Heart right ventricle (tissue), 16 donors: ENCODE results near the gene PFDN2. TPM values are rescaled to one million over a fixed set of nuclear protein-coding genes. Genes with fewer than 3 reads are reported as not detected.
A peak's percentile ranks its signal among the peaks of the same experiment; 100 is the strongest.

Experiments used
- ATAC-seq, 8 donors: fragments of 200-7000 bp; cut with Tn5 transposase; one replicate each; pipeline ENCODE4 v1.9.1; 2020; ENCODE audit warnings: mild to moderate bottlenecking in 8 of 8, moderate library complexity in 8 of 8, moderate number of reproducible peaks in 1 of 8
- DNase-seq, 2 donors: peaks; one replicate each; pipeline ENCODE4 v3.0.0-alpha.2; 2020
- H3K27ac ChIP-seq, 10 donors: fragments of 200-600 bp; sonication (generic) in 2 of 10; one replicate each; pipeline versions ENCODE4 v1.5.0 to v1.8.0; 2020 to 2022; ENCODE audit warnings: mild to moderate bottlenecking in 3 of 10
- H3K27me3 ChIP-seq, 7 donors: fragments of 200-600 bp; one replicate each; pipeline ENCODE4 v1.8.0; 2021 to 2022; ENCODE audit warnings: mild to moderate bottlenecking in 2 of 7
- H3K36me3 ChIP-seq, 9 donors: fragments of 200-600 bp; sonication (generic) in 1 of 9; one replicate each; pipeline versions ENCODE4 v1.5.0 to v1.8.0; 2020 to 2022; ENCODE audit warnings: mild to moderate bottlenecking in 2 of 9
- H3K4me1 ChIP-seq, 9 donors: fragments of 200-600 bp; sonication (generic) in 1 of 9; one replicate each; pipeline versions ENCODE4 v1.5.0 to v1.8.0; 2020 to 2022; ENCODE audit warnings: mild to moderate bottlenecking in 4 of 9
- H3K4me3 ChIP-seq, 10 donors: fragments of 200-600 bp; sonication (generic) in 2 of 10; one replicate each; pipeline versions ENCODE4 v1.5.0 to v1.8.0; 2020 to 2022; ENCODE audit warnings: mild to moderate bottlenecking in 7 of 10, moderate library complexity in 2 of 10
- H3K9me3 ChIP-seq, 11 donors: fragments of 200-600 bp in 10 of 11; sonication (generic) in 2 of 11; one replicate each; pipeline versions ENCODE4 v1.5.0 to v1.8.0; 2013 to 2022; ENCODE audit warnings: mild to moderate bottlenecking in 2 of 11, control low read depth in 1 of 11, moderate library complexity in 1 of 11
- WGBS, 2 donors: extraction: QIAGEN DNeasy Blood & Tissue Kit; methylation state at CpG; one replicate each; pipeline ENCODE4 v1.1.7; 2013; ENCODE audit warnings: inconsistent platforms in 1 of 2; 5-methylcytosine and 5-hydroxymethylcytosine counted together
- intact Hi-C, 10 donors: fragments of 100-400 bp; cut with DNase I; formaldehyde crosslinking; loops; one replicate each; pipeline versions ENCODE4 v1.11.1 to v1.14.2; 2022
- polyA plus RNA-seq, 2 donors: library from polyadenylated mRNA; stranded (reverse); fragments of 200-250 nt; gene quantifications; one replicate each; pipeline ENCODE4 v1.2.3, GENCODE V29; 2013
- total RNA-seq, 10 donors: library from RNA; stranded (reverse); fragmentation: NEBNext Ultra II Directional in 3 of 10; extraction: Animal tissue kit (Norgen Biotek cat#: 25700) in 3 of 10; gene quantifications; one replicate each; pipeline versions ENCODE4 v1.2.1 to v1.2.4, GENCODE V29; 2021 to 2023
- TF ChIP-seq, protein P1 (sequence below), 9 donors: fragments of 200-600 bp; sonication (generic) in 2 of 9; IDR thresholded peaks; one replicate each; pipeline versions ENCODE4 v1.5.0 to v1.8.0; 2021 to 2022; ENCODE audit warnings: antibody characterized with exemption in 9 of 9, mild to moderate bottlenecking in 5 of 9, moderate library complexity in 1 of 9
- donor health status: Arrhythmogenic right ventricular cardiomyopathy.
- donor health status: ischemic (EF 13 %, LVEDD 7.1; RV severe dilation, severe dysfunction).
- donor health status: healthy with polysubstance abuse.
- donor health status: DM: no; HTN: yes; CAD: no.
- donor health status: DM: no; HTN: no; CAD: no.
- donor health status: ischemic (EF 25% LVEDD 6.9; RV normal size, moderate dysfunction).
- donor health status: ischemic (EF 25% LVEDD 5.7; RV mildly dilated, moderate dysfunction).
- donor health status: healthy.
- donor health status: DM: yes; HTN: yes; CAD: no.
- donor health status: Ischemic cardiomyopathy.
- donor health status: ischemic (EF 35%, LVEDD 5.7; RV mildly dilated, moderate dysfunction).
- donor health status: nonischemic (EF 11% LVEDD 7.7; RV severe dilation, severe dysfunction).
- donor health status: DM: yes; HTN: yes; CAD: no.
- donor health status: PGD.
- donor health status: ischemic (EF 29% LVEDD 5.4; RV normal size, mild dysfunction).
- donor health status: nonischemic (EF 23%, LVEDD 6.1; RV moderate dilation, normal function).

PFDN2 gene
- total and polyA plus RNA-seq, 12 donors: 44.6 to 273 (median 55.9) TPM

DNA sequence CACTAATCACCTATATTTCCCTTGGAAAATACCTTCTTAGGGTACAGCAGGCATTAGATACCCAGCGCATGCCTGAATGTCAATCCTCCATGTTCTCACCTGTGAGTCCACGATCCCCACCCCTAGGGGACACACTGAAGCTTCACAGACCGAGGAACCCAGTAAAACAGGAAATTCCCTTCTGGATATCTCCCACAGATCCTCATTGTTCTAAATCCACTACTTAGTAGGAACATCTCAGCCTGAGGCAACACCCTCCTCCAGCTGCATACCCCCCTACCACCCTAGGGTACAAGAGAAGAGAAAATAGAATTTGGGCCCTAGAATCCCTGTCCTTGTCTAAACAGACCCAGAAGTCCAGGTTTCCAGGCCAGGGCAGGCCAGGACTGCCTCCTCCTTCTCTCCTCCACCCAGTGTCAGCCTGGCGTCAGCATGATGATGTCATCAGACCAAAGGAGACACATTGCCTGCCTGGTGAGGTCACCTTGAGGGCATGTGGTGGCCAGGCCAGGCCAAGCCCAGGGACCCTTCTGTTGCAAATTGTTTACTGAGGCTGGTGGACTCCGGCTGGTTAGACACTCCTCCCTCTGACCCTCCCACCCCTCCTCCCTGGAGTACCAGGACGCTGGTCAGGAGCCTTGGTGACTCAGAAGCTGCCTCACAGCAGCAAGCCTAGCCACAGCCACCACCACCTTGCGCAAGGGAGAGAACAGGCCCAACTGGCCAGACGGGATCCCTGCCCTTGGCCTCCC lies 34.7 kb downstream of the PFDN2 start:
- peak; percentile 40 to 93 (median 76) for ATAC-seq
- Histone ChIP-seq H3K36me3 (no peaks in the 10 kb centered on the region), H3K27ac (peak overlapping the region in 1 of 10 donors; percentile 65), H3K9me3 (no peaks in the 10 kb centered on the region), H3K4me3 (no peak overlapping the region), H3K4me1 (peaks cover 0 to 22% (median 0%) of the 10 kb centered on the region in 9 donors), H3K27me3 (peaks cover 0 to 18% (median 9%) of the 10 kb centered on the region in 7 donors)
- 67 to 70% methylated on average over 8 of the region's 8 CpGs for WGBS, 2 donors
- TF ChIP-seq, protein P1, sequence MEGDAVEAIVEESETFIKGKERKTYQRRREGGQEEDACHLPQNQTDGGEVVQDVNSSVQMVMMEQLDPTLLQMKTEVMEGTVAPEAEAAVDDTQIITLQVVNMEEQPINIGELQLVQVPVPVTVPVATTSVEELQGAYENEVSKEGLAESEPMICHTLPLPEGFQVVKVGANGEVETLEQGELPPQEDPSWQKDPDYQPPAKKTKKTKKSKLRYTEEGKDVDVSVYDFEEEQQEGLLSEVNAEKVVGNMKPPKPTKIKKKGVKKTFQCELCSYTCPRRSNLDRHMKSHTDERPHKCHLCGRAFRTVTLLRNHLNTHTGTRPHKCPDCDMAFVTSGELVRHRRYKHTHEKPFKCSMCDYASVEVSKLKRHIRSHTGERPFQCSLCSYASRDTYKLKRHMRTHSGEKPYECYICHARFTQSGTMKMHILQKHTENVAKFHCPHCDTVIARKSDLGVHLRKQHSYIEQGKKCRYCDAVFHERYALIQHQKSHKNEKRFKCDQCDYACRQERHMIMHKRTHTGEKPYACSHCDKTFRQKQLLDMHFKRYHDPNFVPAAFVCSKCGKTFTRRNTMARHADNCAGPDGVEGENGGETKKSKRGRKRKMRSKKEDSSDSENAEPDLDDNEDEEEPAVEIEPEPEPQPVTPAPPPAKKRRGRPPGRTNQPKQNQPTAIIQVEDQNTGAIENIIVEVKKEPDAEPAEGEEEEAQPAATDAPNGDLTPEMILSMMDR (IDR thresholded peaks at IDR 0.05): no peak
- peak in 1 of 2 donors; percentile 69 for DNase-seq
- intact Hi-C loops: no loop called here

DNA sequence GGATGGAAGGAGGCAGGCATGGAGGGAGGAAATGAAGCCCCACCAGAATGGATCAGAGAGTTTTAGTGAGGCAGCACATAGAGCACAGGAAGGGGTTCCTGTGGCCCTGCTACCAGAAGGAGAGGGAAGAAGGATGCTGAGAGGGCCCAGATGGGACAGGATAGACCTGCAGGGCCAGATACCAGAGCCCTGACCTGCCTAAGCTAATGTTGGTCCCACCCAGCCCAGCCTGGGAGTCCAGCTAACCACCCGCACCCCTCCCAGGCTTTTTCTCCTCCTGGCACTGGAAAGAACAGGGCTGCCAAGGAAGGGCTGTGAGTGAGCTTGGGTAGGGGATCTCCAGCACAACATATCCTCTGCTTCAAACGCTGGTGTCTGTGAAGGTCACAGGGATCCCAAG lies 35.4 kb downstream of the PFDN2 start:
- intact Hi-C loops: no loop called here
- Histone ChIP-seq H3K4me3 (no peak overlapping the region), H3K9me3 (no peaks in the 10 kb centered on the region), H3K36me3 (no peaks in the 10 kb centered on the region), H3K4me1 (peaks cover 0 to 22% (median 0%) of the 10 kb centered on the region in 9 donors), H3K27ac (peak overlapping the region in 1 of 10 donors; percentile 65), H3K27me3 (peaks cover 0 to 18% (median 9%) of the 10 kb centered on the region in 7 donors)
- ATAC-seq (no peak), DNase-seq (no peak)
- TF ChIP-seq, protein P1 (IDR thresholded peaks at IDR 0.05): no peak
- WGBS, 2 donors: 83 to 86% methylated on average over 2 of the region's 2 CpGs

DNA sequence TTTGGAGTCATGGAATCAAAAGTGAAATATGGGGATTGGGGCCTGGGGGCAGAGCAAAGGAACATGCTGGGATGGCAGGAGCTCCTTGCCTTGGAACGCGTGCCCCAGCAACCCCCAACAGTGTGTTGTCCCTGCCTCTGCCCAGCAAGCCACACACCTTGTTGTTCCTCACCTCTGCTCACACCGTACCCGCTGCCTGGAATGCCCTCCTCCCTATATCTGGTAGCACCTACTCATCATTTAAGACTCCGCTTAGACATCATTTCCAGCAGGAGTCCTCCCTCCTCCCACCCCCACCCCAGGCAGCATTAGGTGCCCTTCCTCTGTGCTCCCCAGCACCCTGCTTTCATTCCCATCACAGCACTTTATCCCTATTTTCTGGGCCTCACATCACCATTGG lies 36.3 kb downstream of the PFDN2 start:
- Histone ChIP-seq H3K4me1 (peaks cover 0 to 22% (median 0%) of the 10 kb centered on the region in 9 donors), H3K4me3 (no peak overlapping the region), H3K27ac (no peak overlapping the region), H3K9me3 (no peaks in the 10 kb centered on the region), H3K36me3 (no peaks in the 10 kb centered on the region), H3K27me3 (peaks cover 0 to 18% (median 9%) of the 10 kb centered on the region in 7 donors)
- 77 to 79% methylated on average over 5 of the region's 5 CpGs for WGBS, 2 donors
- TF ChIP-seq, protein P1 (IDR thresholded peaks at IDR 0.05): no peak
- intact Hi-C loops: no loop called here
- ATAC-seq (no peak), DNase-seq (no peak)

DNA sequence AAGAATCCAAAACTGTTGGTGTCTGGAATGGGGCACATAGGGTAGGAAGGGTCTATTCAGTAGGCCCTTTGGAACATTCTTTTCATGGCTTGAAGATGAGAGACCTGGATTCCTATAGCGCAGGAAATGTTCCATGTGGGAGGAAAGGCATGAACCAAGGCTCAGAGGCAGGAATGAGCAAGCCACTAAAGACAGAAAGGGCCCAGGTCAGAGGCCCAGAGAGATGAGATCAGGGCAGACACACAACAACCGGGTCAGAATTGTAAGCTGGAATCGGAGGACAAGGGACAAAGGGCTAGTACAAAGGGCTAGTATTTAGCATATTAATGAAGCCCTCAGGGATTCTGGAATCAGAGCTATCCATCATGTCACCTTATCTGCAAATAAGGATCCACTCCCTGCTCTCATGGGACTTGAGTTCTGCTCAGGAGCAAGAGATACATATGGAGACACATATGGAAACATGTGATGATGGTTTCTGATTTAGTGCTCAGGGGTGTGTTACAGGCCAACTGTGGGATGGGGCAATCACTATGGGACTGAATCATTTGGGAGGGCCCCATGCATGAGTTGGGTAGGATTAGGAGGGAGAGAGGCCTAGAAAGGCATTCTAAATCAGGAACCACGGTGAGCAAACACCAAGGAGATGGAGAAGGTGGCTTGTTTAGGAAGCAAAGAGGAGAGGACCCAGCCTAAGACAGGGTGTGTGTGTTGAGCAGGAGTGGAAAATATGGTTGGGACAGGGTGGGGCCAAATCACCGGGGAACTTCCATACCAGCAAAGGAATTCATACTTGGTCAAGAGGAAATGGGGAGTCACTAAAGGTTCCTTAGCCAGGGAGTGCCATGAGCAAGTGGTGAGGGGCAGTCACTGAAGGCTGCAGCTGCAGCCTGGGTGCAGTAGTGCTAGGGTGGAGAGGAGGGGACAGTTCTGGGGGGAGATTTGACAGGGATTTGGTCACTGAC lies 37.1 kb downstream of the PFDN2 start:
- TF ChIP-seq, protein P1 (IDR thresholded peaks at IDR 0.05): no peak
- no peaks in the 10 kb centered on the region for H3K36me3 ChIP-seq
- peaks cover 0 to 18% (median 9%) of the 10 kb centered on the region in 7 donors for H3K27me3 ChIP-seq
- no peaks in the 10 kb centered on the region for H3K9me3 ChIP-seq
- intact Hi-C loops: no loop called here
- H3K4me3 ChIP-seq: no peak overlapping the region
- H3K4me1 ChIP-seq: peaks cover 0 to 22% (median 0%) of the 10 kb centered on the region in 9 donors
- WGBS, 2 donors: 78 to 82% methylated on average over 5 of the region's 5 CpGs
- no peak overlapping the region for H3K27ac ChIP-seq
- no peak for ATAC-seq
- no peak for DNase-seq
